Stimulated activated CD8-positive, alpha-beta memory T cell treated with anti-CD3 and anti-CD28 coated beads, Interleukin-2, amount 100 ng/mL, for 1 hour (primary cell): ENCODE results near the gene ZNF678.
"Not testable (repeated sequence)": the region's sequence is repeated elsewhere in the genome, so short reads cannot be mapped to it uniquely, and the experiment has no call there.

ENCODE experiments used
- DNase-seq, 2 donors: peaks; one replicate each; pipeline ENCODE4 v3.0.0-alpha.2; 2020; ENCODE audit warnings: low read depth in 2 of 2

Gene ZNF678

DNA sequence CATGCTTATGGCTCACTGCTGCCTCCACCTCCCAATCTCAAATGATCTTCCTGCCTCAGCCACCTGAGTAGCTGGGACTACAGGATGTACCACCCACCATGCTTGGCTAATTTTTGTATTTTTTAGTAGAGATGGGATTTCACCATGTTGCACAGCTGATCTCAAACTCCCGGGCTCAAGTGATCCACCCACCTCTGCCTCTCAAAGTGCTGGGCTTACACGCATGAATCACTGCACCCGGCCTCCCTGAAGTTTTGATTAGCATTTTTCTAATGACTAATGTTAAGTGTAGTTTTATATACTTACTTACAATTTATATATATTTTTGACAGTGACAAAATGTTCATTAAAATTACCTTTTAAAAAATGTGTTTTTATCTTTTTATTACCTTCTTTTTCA is 41.1 kb downstream of the ZNF678 start:
- DNase-seq = no peak

DNA sequence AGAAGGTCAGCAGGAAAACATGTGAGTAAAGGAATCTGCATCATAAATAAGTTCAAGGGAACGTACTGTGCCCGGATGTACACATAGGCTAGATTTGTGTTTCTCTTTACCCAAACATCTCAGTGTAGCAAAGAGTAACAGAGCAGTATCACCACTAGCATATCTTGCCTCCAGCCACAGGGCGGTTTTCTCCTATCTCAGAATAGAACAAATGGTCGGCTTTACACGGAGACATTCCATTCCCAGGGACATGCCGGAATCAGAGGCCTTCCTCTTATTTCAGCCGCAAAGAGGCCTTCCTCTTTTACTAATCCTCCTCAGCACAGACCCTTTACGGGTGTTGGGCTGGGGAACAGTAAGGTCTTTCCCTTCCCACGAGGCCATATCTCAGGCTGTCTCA is 42.9 kb downstream of the ZNF678 start:
- DNase-seq = not testable (repeated sequence)

DNA sequence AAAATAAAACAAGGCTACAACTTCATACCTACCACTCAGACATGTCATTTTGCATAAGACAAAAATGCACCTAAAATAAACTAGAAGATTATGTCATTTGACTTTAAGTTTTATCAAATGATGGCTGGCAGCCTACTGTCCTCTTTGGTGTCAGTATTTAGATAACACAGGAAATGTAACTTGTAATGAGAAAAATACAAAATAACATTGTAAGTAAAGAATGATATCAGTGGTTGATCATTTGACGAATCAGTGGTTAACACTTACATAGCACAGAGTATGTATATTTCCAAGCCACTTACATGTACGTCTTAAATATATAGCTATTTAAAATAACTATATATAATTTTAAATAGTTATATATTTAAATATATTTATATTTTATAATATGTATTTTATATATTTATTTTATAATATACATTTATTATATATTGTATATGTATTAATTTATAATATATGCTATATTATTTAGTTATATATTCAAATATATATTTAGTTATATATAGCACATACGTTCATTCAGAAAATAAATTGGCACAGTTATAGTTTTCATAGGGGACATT is 44.1 kb downstream of the ZNF678 start:
- no peak for DNase-seq

DNA sequence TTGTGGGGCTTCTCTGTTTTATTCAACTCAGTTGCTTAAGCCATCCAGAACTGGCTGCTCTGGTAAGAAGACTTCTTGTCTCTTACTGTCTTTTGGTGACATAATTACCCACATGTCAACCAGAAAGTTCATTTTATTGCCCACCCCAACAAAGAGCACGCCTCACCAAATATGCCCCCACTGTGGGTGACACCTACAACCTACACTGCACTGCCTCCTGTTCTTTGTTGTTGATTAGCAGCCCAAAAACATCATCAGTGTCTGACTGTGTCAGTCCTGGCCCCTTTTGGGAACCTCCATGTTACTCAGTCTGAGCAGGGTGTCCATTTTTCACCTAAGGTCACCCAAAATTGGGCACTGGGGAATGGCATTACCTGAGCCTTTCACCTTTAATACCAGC is 49.3 kb downstream of the ZNF678 start:
- DNase-seq = no peak

DNA sequence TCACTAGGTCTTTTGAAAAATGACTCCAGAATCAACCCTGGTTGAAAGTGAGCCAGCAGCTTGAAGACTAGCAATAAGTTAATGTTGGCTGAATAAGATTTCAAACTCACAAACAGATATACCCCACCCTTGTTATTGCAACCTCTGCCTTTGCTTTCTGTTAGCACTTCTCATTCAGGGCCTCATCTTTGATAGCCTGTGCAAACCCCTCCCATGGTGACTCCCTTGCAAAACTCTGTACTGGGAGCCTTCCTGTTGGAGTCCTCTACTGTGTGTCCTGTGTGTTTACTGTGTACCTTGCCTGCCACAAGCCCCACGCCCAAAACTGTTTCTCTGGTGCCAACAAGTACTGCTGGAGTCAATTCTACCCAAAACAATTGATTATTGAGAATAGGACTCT is 50.2 kb downstream of the ZNF678 start:
- no peak for DNase-seq

DNA sequence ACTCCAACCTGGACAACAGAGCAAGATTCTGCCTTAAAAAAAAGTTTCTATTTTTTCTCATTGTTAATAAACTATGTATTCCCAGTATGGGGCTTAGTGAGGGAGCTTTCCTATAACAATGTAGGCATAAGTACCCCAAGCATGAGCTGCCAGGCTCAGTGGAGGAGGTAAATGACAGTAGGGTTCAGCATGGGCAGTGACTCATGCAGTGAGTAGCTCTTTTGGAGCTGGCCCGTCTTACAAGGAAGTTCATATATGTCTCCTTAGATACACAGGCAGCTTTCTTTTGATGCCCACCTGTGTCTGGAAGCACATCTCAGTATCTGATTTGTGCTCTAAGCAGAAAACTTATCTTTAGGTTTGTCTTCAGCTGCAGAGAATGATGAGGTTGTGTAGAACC is 57.9 kb downstream of the ZNF678 start:
- no peak for DNase-seq

DNA sequence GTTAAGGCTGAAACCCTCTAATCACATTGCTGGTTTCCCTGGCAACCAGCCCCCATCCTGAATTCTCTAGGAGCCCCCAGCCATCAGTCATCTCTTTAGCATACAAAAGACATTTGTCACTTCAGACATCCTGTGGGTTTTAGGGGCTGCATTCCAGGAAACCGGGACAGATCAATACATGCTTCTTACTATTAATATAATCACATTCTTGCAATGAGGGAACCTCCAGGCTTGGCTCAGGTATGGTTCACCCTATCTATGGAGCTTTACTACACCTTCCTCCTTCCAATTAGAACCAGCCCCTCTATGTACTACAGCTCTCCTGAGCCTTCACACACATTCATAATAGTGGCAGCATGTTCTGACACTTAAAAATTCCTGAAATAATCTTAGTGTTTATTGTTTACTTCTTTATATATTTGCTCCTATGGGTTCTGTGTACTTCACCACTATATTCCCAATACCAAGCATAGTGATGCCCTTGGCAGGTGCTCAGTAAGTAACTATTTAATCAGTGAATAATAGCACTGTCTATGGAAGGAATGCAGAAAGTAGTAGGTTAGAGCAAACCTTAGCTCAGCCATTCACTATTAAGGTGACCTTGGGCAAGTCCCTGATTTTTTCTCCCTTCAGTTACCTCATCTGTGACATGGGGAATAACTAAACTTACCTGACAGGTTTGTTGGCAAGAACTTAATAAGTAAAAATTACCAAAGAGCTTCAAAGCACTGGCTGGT is 59.6 kb downstream of the ZNF678 start:
- no peak for DNase-seq

DNA sequence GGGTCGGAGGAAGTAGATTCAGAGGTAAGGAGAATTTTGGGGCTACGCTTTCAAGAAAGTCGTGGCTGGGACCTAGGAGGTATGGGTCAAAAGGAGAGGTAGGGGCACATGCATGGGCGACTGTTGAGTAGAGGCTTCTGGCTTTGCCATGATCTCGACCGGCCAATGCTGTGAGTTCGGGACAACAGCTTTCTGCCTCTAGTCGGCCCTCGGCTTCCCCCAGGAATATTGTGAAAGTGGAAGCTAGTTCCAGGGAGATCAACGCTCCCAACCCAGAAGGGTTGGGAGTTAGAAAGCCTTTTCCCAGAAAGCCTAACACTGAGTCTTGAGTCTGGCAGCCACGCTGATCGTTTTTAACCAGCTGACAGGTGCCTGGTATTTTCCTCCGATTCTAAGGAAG is 69.0 kb downstream of the ZNF678 start:
- DNase-seq = no peak

DNA sequence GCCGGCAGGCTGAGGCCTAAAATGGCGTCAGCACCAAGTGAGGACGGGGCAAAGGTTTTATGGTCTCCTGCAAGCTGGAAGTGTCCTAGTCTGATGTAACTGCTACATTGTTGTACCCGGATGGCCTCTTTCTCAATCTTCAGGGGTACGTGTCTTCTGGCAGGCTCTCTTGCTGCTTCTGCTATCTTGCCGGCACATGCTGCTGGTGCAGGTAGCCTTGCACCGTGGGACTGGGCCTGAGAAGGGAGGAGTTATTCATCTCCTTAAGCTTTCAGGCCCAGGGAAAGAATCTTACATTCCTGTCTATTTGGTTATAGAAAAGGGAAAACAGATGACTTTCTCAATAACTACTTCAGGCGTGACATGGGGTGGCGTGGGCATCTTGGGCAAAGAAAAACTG is 72.2 kb downstream of the ZNF678 start:
- no peak for DNase-seq

DNA sequence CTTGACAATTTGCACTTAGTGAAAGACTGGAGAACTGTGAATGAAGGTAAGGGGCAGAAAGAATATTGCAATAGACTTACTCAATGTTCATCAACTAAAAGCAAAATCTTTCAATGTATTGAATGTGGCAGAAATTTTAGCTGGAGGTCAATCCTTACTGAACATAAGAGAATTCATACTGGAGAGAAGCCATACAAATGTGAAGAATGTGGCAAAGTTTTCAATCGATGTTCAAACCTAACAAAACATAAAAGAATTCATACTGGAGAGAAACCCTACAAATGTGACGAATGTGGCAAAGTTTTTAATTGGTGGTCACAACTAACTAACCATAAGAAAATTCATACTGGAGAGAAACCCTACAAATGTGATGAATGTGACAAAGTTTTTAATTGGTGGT is 91.1 kb downstream of the ZNF678 start:
- DNase-seq = no peak

DNA sequence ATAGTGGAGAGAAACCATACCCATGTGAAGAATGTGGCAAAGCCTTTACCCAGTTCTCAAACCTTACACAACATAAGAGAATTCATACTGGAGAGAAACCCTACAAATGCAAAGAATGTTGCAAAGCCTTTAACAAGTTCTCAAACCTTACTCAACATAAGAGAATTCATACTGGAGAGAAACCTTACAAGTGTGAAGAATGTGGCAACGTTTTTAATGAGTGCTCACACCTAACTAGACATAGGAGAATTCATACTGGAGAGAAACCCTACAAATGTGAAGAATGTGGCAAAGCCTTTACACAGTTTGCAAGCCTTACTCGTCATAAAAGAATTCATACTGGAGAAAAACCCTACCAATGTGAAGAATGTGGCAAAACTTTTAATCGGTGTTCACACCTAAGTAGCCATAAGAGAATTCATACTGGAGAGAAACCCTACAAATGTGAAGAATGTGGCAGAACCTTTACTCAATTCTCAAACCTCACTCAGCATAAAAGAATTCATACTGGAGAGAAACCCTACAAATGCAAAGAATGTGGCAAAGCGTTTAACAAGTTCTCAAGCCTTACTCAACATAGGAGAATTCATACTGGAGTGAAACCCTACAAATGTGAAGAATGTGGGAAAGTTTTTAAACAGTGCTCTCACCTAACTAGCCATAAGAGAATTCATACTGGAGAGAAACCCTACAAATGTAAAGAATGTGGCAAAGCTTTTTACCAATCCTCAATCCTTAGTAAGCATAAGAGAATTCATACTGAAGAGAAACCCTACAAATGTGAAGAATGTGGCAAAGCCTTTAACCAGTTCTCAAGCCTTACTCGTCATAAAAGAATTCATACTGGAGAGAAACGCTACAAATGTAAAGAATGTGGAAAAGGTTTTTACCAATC is 91.7 kb downstream of the ZNF678 start:
- no peak for DNase-seq

DNA sequence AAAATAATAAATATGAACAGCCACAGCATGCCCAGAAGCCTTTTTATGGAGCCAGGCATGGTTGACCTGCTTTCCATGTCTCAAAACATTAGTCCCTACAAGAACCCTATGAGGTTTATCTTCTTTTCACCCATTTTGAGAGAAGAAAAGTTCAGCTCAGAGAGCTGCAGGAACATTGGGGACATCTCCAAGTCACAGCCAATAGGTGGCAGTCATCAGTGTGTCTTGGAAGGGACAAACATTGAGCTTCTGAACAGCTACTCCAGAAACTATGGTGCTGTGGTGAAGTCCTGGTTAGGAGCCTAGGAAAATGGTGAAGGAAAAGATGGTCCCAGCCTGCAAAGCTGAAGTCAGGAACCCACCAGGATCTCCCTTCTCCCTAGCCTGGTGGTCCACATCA is 98.1 kb downstream of the ZNF678 start:
- no peak for DNase-seq

DNA sequence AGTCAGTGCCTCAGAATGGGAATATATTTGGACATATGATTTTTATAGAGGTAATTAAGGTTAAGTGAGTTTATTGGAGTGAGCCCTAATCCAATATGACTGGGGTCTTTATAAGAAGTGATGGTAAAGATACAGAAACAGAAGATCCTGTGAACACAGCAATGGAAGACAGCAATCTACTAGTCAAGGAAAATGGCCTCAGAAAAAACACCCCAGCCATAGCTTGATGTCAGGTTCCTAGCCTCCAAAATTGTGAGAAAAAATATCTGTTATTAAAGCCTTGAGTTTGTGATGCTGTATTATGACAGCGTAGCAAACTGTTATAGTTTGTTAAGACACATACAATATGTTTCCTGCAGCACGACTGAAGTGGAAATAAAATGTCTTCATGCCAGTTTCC is 99.6 kb downstream of the ZNF678 start:
- DNase-seq = no peak

DNA sequence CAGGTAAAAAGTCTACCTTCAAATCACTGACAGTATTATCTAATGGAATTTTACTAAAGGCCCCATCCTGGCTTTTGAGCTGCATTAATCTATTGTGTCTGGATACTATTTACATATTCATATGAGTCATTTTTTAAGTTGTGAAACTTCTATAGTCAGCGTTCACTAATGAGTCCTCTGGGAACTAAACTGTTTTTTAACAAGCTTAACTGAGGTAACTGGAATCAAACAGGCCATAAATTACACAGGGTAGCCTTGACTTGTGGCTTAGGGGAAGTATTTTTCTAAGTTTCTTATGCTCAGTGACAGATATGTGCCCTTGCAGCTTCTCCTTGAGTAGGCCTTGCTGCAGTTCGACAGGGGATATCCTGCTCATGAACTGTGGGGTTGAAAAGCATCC is 102.9 kb downstream of the ZNF678 start:
- no peak for DNase-seq

DNA sequence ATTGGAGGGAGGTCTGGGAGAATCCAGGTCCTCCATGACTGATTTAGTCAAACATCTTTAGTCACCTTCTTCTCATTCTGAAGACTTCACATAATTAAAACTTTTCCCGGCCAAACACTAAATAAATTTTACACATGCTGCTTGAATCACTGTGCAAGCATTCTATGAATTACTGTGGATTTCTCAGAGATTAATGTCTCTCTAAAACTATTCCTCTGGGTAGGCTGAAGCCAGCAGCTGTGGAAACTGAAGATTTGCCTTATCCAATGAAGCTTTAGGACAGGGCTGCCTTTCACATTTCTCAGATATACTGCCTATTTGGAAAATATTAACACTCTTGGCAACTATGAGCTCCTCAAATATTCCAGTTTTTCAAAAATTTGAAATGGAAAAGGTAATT is 110.1 kb downstream of the ZNF678 start:
- no peak for DNase-seq

DNA sequence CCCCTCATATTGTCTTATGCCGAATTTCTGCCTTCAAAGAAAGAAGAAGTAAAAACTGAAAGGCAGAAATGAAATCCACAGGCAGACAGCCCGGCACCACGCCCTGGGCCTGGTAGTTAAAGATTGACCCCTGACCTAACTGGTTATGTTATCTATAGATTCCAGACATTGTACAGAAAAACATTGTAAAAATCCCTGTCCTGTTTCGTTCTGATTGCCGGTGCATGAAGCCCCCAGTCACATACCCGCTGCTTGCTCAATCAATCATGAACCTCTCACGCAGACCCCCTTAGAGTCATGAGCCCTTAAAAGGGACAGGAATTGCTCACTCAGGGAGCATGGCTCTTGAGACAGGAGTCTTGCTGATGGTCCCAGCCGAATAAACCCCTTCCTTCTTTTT is 122.5 kb downstream of the ZNF678 start:
- no peak for DNase-seq

DNA sequence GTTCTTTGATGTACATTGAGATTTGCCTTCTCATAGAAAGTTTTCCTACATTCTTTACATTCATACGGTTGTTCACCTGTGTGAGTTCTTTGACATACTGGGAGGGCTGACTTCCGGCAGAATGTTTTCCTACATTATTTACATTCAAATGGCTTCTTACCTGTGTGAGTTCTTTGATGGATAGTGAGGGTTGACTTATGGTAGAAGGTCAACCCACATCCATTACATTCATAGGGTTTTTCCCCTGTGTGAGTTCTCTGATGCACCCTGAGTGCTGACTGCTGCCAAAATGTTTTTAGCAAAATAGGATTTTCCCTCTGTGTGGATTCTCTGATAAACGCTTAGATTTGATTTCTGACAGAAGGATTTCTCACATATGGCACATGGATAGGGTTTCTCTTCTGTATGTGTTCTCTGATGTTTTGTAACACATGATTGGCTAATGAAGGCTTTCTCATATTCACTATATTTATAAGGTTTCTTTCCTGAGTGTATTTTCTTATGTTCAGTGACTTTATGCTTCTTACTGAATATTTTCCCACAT is 134.0 kb downstream of the ZNF678 start:
- no peak for DNase-seq

DNA sequence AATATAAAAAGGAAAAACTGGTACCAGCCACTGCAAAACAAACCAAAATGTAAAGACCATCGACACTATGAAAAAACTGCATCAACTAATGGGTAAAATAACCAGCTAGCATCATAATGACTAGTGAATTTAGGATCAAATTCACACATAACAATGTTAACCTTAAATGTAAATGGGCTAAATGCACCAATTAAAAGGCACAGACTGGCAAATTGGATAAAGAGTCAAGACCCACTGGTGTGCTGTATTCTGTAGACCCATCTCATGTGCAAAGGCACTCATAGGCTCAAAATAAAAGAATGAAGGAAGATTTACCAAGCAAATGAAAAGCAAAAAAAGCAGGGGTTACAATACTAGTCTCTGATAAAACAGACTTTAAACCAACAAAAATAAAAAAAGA is 138.3 kb downstream of the ZNF678 start:
- DNase-seq = not testable (repeated sequence)

DNA sequence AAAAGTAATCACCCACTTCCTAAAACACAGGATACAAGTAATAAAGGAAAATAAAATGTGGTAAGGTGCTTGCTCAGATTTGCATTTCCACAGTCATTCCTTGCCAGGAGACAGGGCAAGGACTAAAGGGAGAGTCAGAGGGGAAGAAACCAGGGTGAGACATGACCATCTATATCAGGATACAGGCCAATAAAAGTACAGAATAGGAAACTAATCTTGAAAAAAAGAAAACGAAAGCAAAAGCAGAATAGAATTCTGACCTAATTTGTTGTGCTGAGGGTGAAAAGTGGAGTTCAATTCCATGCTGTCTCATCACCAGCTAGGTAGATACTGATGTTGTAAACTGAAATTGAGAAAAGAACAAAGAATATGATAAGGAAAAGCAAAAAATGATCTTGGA is 144.5 kb downstream of the ZNF678 start:
- DNase-seq = no peak

DNA sequence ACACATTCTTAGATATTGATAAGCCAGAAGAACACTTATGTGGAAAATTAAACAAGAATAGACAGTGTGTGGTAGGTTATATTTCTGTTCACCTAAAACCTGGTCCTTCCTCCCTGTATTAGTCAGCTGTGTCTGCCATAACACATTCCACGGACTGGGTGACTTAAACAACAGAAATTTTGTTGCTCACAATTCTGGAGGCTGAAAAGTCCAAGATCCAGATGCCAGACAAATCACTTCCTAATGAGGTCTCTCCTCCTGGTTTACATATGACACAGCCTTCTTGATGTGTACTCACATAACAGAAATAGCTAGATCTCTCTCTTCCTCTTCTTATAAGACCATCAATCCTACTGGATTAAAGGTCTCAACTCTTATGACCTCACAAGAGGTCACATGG is 146.1 kb downstream of the ZNF678 start:
- DNase-seq = no peak

DNA sequence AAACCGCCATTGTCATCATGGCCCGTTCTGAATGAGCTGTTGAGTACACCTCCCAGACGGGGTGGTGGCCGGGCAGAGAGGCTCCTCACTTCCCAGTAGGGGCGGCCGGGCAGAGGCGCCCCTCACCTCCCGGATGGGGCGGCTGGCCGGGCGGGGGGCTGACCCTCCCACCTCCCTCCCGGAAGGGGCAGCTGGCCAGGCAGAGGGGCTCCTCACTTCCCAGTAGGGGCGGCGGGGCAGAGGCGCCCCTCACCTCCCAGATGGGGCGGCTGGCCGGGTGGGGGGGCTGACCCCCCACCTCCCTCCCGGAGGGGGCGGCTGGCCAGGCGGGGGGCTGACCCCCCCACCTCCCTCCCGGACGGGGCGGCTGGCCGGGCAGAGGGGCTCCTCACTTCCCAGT is 147.1 kb downstream of the ZNF678 start:
- not testable (repeated sequence) for DNase-seq

DNA sequence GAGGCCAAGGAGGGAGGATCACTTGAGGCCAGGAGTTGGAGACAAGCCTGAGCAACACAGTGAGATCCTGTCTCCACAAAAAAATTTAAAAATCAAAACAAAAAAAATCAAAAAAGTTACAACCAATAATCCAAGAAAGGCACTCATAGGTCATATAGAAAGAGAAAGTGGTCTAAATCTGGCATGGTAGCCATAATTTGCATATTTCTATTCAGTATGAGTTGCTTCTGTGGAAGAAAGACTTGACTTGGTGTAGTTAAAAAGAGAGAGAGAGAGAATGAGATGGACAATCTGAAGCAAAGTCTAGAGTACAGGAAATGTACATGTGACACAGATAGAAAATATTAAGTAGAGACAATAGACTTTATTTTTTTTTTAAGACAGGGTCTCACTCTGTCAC is 149.3 kb downstream of the ZNF678 start:
- no peak for DNase-seq

DNA sequence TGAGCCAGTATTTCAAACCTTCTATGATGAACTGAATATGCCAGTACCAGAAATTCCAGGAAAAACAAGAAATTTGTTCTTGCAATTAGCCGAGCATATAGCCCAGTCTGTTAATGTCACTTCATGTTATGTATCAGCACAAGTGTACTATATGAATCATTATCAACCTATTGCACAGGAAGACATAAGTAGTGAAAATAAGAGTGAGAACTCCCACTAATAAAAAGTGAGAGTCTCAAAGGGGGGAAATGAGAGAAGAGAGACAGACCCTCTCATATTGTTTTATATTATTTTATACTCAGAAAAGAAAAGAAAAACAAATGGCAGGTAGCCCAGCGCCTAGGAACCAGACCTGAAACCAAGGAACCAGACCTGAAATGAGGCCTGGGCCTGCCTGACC is 155.6 kb downstream of the ZNF678 start:
- no peak for DNase-seq
